HFF-Myc (cell line): ENCODE measurements around the gene ART5.

Source experiments
- DNase-seq: peaks from one replicate; pipeline ENCODE4 v3.0.0-alpha.2; 2011; ENCODE audit warnings: low read depth; ENCODE audit errors: extremely low read depth
- H3K4me3 ChIP-seq: replicated peaks from 2 replicates; pipeline ENCODE4 v1.5.1; 2011; ENCODE audit warnings: low read depth, mild to moderate bottlenecking, control low read depth, low read length
- TF ChIP-seq, protein P1 (sequence below): IDR thresholded peaks from 2 replicates; pipeline ENCODE4 v1.5.1; 2012; ENCODE audit warnings: mild to moderate bottlenecking, low read depth, low read length, control low read depth; ENCODE audit errors: missing control alignments

The ART5 gene

GRCh38 chr11:3642071-3642951 is 519 bp upstream of the ART5 start:
- TF ChIP-seq, protein P1, sequence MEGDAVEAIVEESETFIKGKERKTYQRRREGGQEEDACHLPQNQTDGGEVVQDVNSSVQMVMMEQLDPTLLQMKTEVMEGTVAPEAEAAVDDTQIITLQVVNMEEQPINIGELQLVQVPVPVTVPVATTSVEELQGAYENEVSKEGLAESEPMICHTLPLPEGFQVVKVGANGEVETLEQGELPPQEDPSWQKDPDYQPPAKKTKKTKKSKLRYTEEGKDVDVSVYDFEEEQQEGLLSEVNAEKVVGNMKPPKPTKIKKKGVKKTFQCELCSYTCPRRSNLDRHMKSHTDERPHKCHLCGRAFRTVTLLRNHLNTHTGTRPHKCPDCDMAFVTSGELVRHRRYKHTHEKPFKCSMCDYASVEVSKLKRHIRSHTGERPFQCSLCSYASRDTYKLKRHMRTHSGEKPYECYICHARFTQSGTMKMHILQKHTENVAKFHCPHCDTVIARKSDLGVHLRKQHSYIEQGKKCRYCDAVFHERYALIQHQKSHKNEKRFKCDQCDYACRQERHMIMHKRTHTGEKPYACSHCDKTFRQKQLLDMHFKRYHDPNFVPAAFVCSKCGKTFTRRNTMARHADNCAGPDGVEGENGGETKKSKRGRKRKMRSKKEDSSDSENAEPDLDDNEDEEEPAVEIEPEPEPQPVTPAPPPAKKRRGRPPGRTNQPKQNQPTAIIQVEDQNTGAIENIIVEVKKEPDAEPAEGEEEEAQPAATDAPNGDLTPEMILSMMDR: no peak
- peak; percentile 12 for DNase-seq
- peak overlapping the region; percentile 48 for H3K4me3 ChIP-seq

- TF ChIP-seq, protein P1: no peak
- DNase-seq: no peak
- no peak overlapping the region for H3K4me3 ChIP-seq
Measured at GRCh38 chr11:3641191-3641590, 601 bp downstream of the ART5 start.

GRCh38 chr11:3639841-3640240 is 2.0 kb downstream of the ART5 start:
- no peak for DNase-seq
- TF ChIP-seq, protein P1: no peak
- no peak overlapping the region for H3K4me3 ChIP-seq

GRCh38 chr11:3638513-3638912 is 3.3 kb downstream of the ART5 start:
- H3K4me3 ChIP-seq: no peak overlapping the region
- DNase-seq: no peak
- TF ChIP-seq, protein P1: no peak

- TF ChIP-seq, protein P1: no peak
- no peak for DNase-seq
- no peak overlapping the region for H3K4me3 ChIP-seq
Measured at GRCh38 chr11:3637201-3637600, 4.6 kb downstream of the ART5 start.

GRCh38 chr11:3635641-3636375 is 6.0 kb downstream of the ART5 start:
- TF ChIP-seq, protein P1: no peak

More at GRCh38 chr11:3635641-3636375, 6.0 kb downstream of the ART5 start:
- H3K4me3 ChIP-seq: no peak overlapping the region
- no peak for DNase-seq
